Measurements from ENCODE around the gene SLC6A18. TPM values are rescaled to one million over a fixed set of nuclear protein-coding genes. Genes with fewer than 3 reads are reported as not detected.

Gene SLC6A18
- total and polyA plus RNA-seq, 2 of the 13 experiments (the other 11 are each of a cell fraction or from before 2014, with no cell fraction given) = not detected

- TF ChIP-seq PAXIP1 (CRISPR knock-in tag; conservative IDR thresholded peaks at IDR 0.05) (peak; percentile 16; the same call in 1 of the 2 replicates), SNAPC5 (CRISPR knock-in tag; IDR thresholded peaks at IDR 0.05; ENCODE audit: borderline replicate concordance) (no peak), HNF4A (CRISPR knock-in tag; IDR thresholded peaks at IDR 0.05) (peak; percentile 15; the same call in 1 of the 2 replicates), ZNF720 (CRISPR knock-in tag; IDR thresholded peaks at IDR 0.05) (no peak), HOXD1 (CRISPR knock-in tag; IDR thresholded peaks at IDR 0.05) (no peak), ARID4A (CRISPR knock-in tag; IDR thresholded peaks at IDR 0.05; ENCODE audit: borderline replicate concordance) (no peak), MXD1 (CRISPR knock-in tag; IDR thresholded peaks at IDR 0.05) (peak; percentile 6; the same call in 1 of the 2 replicates), MTF1 (CRISPR knock-in tag; IDR thresholded peaks at IDR 0.05) (no peak), ZBTB34 (CRISPR knock-in tag; IDR thresholded peaks at IDR 0.05) (no peak), ZNF609 (CRISPR knock-in tag; IDR thresholded peaks at IDR 0.05; ENCODE audit: borderline replicate concordance) (no peak)
These were observed 70.5 kb downstream of the SLC6A18 start (continued) for GRCh38 chr5:1295650-1296037.

Data from HepG2 (cell line).